HAP-1 (cell line): ENCODE measurements around the gene DIDO1.

Source experiments
- DNase-seq, 2 experiments: peaks; one replicate each; pipeline ENCODE4 v3.0.0-alpha.2; 2016 to 2020; ENCODE audit warnings: low spot score in 2 of 2
- H3K27me3 ChIP-seq: fragments of 250-450 bp; sonication (Bioruptor Pico); 2 replicates; pipeline ENCODE4 v1.5.1; 2020; ENCODE audit warnings: low read depth, mild to moderate bottlenecking, moderate library complexity
- H3K36me3 ChIP-seq: fragments of 250-450 bp; sonication (Bioruptor Pico); replicated peaks from 2 replicates; pipeline ENCODE4 v1.5.1; 2020; ENCODE audit warnings: mild to moderate bottlenecking
- H3K4me1 ChIP-seq: fragments of 250-450 bp; sonication (Bioruptor Pico); 2 replicates; pipeline ENCODE4 v1.5.1; 2020; ENCODE audit warnings: mild to moderate bottlenecking
- H3K4me3 ChIP-seq: fragments of 250-450 bp; sonication (Bioruptor Pico); 2 replicates; pipeline ENCODE4 v1.5.1; 2020; ENCODE audit warnings: mild to moderate bottlenecking, moderate library complexity
- H3K9me3 ChIP-seq: fragments of 250-450 bp; sonication (Bioruptor Pico); 2 replicates; pipeline ENCODE4 v1.5.1; 2020; ENCODE audit warnings: mild to moderate bottlenecking, moderate library complexity
- in situ Hi-C: fragments of 300-500 bp; cut with MboI; formaldehyde crosslinking; loops from 3 replicates; pipeline ENCODE4 v1.14.3; 2020; ENCODE audit warnings: low sequenced_read_pairs, inconsistent platforms, mixed read lengths

Gene DIDO1

GRCh38 chr20:62911701-62912280 lies 14.5 kb downstream of the DIDO1 start:
- Histone ChIP-seq H3K4me3 (no peak overlapping the region), H3K4me1 (peaks cover 16% of the 10 kb centered on the region), H3K27me3 (no peaks in the 10 kb centered on the region), H3K36me3 (peaks cover 62% of the 10 kb centered on the region), H3K9me3 (no peaks in the 10 kb centered on the region)
- DNase-seq: no peak
- in situ Hi-C loops: no loop called here

- H3K36me3 ChIP-seq: peaks cover 71% of the 10 kb centered on the region
- no peak for DNase-seq
- in situ Hi-C loops: no loop called here
- H3K27me3 ChIP-seq: no peaks in the 10 kb centered on the region
- H3K9me3 ChIP-seq: no peaks in the 10 kb centered on the region
- no peak overlapping the region for H3K4me3 ChIP-seq
- H3K4me1 ChIP-seq: peaks cover 9% of the 10 kb centered on the region
Observed at GRCh38 chr20:62910777-62911497, 15.4 kb downstream of the DIDO1 start.

DNA sequence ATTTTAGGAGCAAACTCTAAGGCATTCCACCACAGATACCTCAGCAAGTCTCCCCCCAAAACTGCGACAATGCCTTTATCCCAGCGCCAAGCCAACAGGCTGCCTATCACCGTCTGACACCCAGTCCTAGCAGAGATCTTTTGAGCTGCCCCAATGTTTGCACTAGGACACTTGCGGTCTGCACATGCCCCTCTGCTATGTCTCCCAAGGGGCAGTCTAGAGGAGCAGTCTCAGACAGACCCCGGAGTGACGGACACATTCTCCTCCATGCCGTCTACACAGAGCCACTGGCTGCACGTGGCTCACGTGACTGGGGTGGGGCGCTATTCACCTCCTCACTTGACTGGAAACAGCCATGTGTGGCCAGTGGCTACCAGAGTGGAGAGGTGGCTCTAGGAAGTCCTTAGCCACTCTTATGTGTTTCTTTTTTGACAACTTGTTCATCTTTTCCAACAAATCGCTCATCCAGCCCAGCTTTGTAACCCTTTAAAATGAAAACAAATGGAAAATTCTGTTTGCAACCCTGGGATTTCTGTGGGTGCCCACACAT lies 16.0 kb downstream of the DIDO1 start:
- Histone ChIP-seq H3K27me3 (no peaks in the 10 kb centered on the region), H3K4me3 (no peak overlapping the region), H3K4me1 (peaks cover 3% of the 10 kb centered on the region; the same call in 1 of the 2 replicates), H3K9me3 (no peaks in the 10 kb centered on the region), H3K36me3 (peaks cover 77% of the 10 kb centered on the region)
- in situ Hi-C loops: no loop called here
- DNase-seq: no peak

GRCh38 chr20:62908971-62909791 lies 17.1 kb downstream of the DIDO1 start:
- Histone ChIP-seq H3K36me3 (peaks cover 88% of the 10 kb centered on the region), H3K27me3 (no peaks in the 10 kb centered on the region), H3K4me3 (no peak overlapping the region), H3K4me1 (no peaks in the 10 kb centered on the region), H3K9me3 (no peaks in the 10 kb centered on the region)
- in situ Hi-C loops: loop anchor here (10.0 kb wide), 1 partner anchor 96 kb away; the partner anchor contains the start of gene BHLHE23
- DNase-seq: no peak

DNA sequence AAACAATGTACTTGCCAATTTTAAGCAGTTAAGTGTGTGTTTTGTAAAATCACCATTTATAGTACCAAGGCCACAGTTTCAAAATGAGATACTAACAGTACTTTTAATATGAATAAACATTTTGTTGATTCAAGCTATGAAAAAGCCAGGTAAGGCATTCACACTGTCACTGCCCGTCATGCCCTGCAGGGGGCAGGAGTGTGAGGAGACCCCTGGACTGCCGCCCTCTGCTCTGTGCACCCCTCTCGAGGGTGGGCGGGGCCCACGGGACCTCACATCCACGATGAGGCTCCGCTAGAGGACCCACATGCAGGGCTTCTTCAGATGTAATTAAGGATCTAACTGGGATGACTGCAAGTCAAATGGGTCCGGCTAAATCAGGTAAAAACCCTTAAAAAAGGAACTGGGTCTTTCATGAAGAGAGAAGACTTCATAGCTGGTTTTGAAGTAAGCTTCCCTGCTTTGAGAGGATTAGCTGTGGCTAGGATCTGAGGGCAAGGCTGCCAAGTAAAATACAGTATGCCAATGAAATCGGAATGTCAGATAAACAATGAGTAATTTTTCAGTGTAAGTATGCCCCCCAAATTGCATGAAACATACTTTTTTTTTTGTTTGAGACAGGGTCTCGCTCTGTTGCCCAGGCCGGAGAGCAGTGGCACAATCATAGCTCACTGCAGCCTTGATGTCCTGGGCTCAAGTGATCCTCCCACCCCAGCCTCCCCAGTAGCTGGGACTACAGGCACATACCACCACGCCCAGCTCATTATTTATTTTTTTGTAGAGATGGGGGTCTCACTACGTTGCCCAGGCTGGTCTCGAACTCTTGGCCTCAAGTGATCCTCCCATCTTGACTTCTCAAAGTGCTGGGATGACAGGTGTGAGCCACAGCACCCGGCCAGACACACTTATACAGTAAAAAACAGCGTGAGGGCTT lies 18.7 kb downstream of the DIDO1 start:
- peak in 1 of 2 experiments; percentile 61 for DNase-seq
- Histone ChIP-seq H3K36me3 (peaks cover 97% of the 10 kb centered on the region), H3K4me3 (no peak overlapping the region), H3K4me1 (no peaks in the 10 kb centered on the region), H3K27me3 (no peaks in the 10 kb centered on the region), H3K9me3 (no peaks in the 10 kb centered on the region)
- in situ Hi-C loops: loop anchor here (10.0 kb wide), 1 partner anchor 97 kb away; the partner anchor contains the start of gene BHLHE23

GRCh38 chr20:62906647-62907375 lies 19.5 kb downstream of the DIDO1 start:
- peaks cover 99% of the 10 kb centered on the region for H3K36me3 ChIP-seq
- H3K9me3 ChIP-seq: no peaks in the 10 kb centered on the region
- in situ Hi-C loops: loop anchor here (10.0 kb wide), 1 partner anchor 98 kb away; the partner anchor contains the start of gene BHLHE23
- DNase-seq: no peak
- no peak overlapping the region for H3K4me3 ChIP-seq
- no peaks in the 10 kb centered on the region for H3K27me3 ChIP-seq
- H3K4me1 ChIP-seq: no peaks in the 10 kb centered on the region

GRCh38 chr20:62906209-62906608 lies 20.1 kb downstream of the DIDO1 start:
- H3K4me3 ChIP-seq: no peak overlapping the region
- peaks cover 99% of the 10 kb centered on the region for H3K36me3 ChIP-seq
- in situ Hi-C loops: loop anchor here (10.0 kb wide), 1 partner anchor 99 kb away; the partner anchor contains the start of gene BHLHE23
- no peaks in the 10 kb centered on the region for H3K9me3 ChIP-seq
- no peak for DNase-seq
- H3K27me3 ChIP-seq: no peaks in the 10 kb centered on the region
- H3K4me1 ChIP-seq: no peaks in the 10 kb centered on the region

DNA sequence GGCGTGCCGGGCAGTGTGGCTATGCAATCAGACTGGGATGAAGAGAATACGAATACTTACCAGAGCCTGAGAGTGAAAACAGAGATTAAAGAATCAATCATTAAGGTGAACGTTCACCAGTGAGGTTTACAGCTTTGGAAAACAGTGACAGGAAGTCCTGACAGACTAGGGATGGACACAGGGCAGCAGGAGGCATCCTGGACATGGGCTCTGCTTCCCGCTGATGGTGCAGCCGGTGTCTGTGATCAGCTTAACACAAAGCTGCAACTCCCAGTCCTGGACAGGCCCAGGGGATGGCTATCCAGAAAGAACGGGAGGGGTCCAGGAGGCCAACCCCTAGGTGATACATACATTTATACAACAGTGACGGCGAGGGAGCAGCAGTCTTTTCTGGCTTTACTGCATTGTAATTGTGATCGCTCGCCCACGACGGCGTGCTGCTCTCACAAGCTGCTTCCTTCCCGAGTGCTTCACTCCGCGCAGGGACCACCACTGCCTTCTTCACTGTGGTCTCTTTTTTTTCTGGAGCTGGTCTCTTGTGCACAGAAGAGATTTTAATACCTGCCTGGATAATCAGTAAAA lies 20.7 kb downstream of the DIDO1 start:
- H3K36me3 ChIP-seq: peaks cover 96% of the 10 kb centered on the region
- in situ Hi-C loops: loop anchor here (10.0 kb wide), 1 partner anchor 99 kb away; the partner anchor contains the start of gene BHLHE23
- DNase-seq: no peak

DNA sequence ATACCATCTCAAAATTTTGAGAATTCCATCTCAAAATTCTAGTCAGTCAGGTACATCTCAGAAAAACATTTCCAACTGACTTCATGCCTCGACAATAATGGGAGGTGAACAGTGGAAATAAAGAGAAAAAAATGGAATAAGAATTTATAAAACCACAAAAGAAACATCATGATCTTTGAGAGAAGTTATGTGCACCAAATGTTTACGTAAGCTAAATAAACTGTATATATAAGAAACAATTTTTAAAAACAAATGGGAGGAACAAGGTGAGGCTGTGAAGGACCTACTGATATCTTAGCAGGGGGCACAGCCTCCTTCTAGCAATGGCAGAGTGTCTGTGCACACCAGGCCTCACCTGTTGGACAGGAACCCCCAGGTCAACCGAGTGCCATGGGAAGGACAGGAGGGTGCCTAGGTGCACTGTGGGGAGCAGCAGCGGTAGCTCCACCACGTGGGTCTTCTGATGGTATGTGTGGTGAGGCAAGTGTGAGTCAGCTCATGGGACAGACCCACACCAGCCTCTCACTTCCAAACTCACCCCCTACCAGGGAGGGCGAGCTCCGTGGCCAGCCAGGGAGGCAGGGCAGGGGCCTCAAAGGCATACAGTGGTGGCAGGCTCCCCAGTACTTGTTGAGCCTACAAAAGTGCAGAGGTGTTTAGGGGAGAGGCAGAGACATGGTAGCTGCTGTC lies 23.2 kb downstream of the DIDO1 start:
- H3K9me3 ChIP-seq: no peaks in the 10 kb centered on the region
- no peaks in the 10 kb centered on the region for H3K4me1 ChIP-seq
- DNase-seq: no peak
- no peak overlapping the region for H3K4me3 ChIP-seq
- peaks cover 70% of the 10 kb centered on the region for H3K36me3 ChIP-seq
- in situ Hi-C loops: loop anchor here (10.0 kb wide), 1 partner anchor 102 kb away; the partner anchor contains the start of gene BHLHE23
- no peaks in the 10 kb centered on the region for H3K27me3 ChIP-seq

More for the DNA sequence above, 20.7 kb downstream of the DIDO1 start:
- no peaks in the 10 kb centered on the region for H3K9me3 ChIP-seq
- no peaks in the 10 kb centered on the region for H3K4me1 ChIP-seq
- no peak overlapping the region for H3K4me3 ChIP-seq
- no peaks in the 10 kb centered on the region for H3K27me3 ChIP-seq

DNA sequence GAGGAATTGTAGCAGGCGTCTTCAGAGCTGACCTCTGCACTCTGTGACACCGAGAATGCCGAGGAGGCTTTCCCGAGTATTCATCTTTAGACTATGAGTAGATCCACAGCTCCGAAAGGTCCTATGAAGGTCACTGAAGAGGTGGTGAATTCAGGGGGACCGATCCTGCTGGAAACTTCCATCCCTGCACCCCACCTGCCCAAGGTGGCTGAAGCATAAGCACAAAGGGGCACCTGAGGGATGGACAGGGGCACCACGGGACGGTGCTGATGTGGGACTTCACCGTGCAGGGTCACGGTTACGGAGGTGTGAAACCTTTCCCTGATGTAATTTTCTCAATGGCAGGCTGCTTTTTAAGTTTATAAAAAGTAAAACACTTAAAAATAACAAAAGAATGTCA lies 24.4 kb downstream of the DIDO1 start:
- H3K27me3 ChIP-seq: no peaks in the 10 kb centered on the region
- no peak overlapping the region for H3K4me3 ChIP-seq
- no peak for DNase-seq
- no peaks in the 10 kb centered on the region for H3K4me1 ChIP-seq
- in situ Hi-C loops: loop anchor here (10.0 kb wide), 1 partner anchor 103 kb away; the partner anchor contains the start of gene BHLHE23
- no peaks in the 10 kb centered on the region for H3K9me3 ChIP-seq
- peaks cover 63% of the 10 kb centered on the region for H3K36me3 ChIP-seq

DNA sequence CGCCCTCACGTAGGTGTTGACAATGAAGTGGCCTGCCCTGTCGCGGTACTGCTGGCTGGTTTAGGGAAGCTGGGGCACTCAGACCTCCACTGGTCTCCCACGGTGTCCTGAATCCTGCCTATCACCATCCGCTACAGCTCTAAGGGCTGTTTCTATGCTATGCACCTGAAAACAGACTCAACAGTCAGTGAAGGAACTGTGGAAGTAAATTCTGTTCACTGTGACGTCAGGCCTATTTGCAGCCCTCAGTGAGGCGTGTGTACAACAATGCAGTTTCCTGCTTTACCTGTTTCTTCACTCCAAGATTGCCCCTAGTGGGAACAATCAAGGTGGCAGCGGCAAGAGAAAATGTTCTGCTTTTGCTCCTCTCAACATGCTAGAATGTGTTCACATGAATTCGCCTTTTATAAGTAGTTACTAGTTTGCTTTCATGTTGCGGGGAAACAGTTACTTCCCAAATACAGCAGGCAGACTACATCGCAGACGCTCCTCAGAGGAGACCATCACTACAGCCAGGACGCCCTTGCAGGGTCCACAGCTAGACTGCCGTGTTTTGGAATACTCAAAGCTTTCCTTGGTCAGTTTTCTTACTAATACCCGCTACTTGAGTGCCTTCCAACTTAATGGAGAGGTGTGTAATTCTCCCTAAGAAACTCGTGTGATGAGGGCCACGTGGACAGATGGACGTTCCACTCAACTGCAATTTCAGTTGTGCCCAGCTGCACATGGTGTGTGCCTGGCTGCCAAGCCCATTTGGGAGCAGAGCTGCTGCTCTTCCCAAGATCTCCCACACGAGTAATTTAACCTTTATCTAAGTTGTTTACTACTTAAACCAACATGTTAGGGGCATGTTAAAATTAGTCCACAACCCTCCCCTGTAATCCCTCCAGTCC lies 25.4 kb downstream of the DIDO1 start:
- Histone ChIP-seq H3K4me3 (no peak overlapping the region), H3K4me1 (no peaks in the 10 kb centered on the region), H3K36me3 (peaks cover 63% of the 10 kb centered on the region), H3K9me3 (no peaks in the 10 kb centered on the region), H3K27me3 (no peaks in the 10 kb centered on the region)
- in situ Hi-C loops: loop anchor here (10.0 kb wide), 1 partner anchor 104 kb away; the partner anchor contains the start of gene BHLHE23
- no peak for DNase-seq
